ENCODE data around the gene HSD17B2.

The HSD17B2 gene

DNA sequence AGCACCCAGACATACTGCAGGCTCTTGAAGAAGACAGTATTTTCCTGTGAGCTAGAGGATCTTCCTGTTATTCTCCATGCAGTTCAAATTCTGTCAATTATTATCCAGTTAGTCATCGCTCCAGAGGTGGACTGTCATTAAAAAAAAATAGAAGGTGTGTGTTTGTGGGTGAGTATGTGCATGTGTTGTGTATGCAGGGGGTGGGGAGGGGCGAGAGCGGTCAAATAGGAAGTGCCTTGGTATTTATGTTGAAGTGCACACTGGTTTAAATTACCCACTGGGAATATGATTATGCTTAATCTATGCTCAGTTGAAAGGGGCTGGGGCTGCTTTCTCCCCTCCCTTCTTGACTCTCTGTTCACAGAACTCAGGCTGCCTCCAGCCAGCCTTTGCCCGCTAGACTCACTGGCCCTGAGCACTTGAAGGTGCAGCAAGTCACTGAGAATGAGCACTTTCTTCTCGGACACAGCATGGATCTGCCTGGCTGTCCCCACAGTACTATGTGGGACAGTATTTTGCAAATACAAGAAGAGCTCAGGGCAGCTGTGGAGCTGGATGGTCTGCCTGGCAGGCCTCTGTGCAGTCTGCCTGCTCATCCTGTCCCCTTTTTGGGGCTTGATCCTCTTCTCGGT is at the start of gene HSD17B2:
HSD17B2 (plus strand) TSS at position 273 of the 632 bp plus-strand sequence; CDS start at position 445, 172 bp downstream.
- TF ChIP-seq, protein P1, sequence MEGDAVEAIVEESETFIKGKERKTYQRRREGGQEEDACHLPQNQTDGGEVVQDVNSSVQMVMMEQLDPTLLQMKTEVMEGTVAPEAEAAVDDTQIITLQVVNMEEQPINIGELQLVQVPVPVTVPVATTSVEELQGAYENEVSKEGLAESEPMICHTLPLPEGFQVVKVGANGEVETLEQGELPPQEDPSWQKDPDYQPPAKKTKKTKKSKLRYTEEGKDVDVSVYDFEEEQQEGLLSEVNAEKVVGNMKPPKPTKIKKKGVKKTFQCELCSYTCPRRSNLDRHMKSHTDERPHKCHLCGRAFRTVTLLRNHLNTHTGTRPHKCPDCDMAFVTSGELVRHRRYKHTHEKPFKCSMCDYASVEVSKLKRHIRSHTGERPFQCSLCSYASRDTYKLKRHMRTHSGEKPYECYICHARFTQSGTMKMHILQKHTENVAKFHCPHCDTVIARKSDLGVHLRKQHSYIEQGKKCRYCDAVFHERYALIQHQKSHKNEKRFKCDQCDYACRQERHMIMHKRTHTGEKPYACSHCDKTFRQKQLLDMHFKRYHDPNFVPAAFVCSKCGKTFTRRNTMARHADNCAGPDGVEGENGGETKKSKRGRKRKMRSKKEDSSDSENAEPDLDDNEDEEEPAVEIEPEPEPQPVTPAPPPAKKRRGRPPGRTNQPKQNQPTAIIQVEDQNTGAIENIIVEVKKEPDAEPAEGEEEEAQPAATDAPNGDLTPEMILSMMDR (IDR thresholded peaks at IDR 0.05; ENCODE audit: extremely low read depth, insufficient read depth, missing control alignments): no peak
- no peak for DNase-seq (ENCODE audit: low spot score)

GRCh38 chr16:81987121-81987520 is 47.9 kb upstream of the HSD17B2 start:
- DNase-seq (ENCODE audit: low spot score): no peak
- TF ChIP-seq, protein P1 (IDR thresholded peaks at IDR 0.05; ENCODE audit: extremely low read depth, insufficient read depth, missing control alignments): no peak
- in situ Hi-C loops (cut with MboI; ENCODE audit: low pct_unique_long_range_greater_than_20kb, low sequenced_read_pairs, unreplicated experiment): no loop called here

More for the DNA sequence above, at the start of gene HSD17B2:
- in situ Hi-C loops (cut with MboI; ENCODE audit: low pct_unique_long_range_greater_than_20kb, low sequenced_read_pairs, unreplicated experiment): no loop called here

- in situ Hi-C loops (cut with MboI; ENCODE audit: low pct_unique_long_range_greater_than_20kb, low sequenced_read_pairs, unreplicated experiment): no loop called here
- DNase-seq (ENCODE audit: low spot score): no peak
- TF ChIP-seq, protein P1 (IDR thresholded peaks at IDR 0.05; ENCODE audit: extremely low read depth, insufficient read depth, missing control alignments): no peak
These were observed 47.3 kb upstream of the HSD17B2 start for GRCh38 chr16:81987706-81988105.

DNA sequence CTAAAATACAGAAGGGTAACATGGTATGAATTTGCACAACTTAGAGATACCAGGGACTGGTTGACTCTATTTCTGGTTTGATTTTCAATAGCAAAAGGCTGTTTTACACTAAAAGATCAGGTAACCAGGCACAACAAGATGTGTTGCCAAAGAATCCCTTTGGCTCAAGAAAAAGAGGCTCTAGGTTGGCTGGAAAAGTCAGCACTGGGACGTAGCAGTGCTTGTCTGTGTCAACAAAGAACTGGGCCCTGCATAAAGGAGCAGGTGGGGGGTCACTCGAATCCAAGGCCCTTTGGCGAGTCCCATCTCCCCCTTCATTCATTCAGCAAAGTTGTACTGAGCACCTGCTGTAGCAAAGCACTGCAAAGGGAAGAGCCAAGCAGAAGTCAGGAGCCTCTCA is 42.2 kb upstream of the HSD17B2 start:
- TF ChIP-seq, protein P1 (IDR thresholded peaks at IDR 0.05; ENCODE audit: extremely low read depth, insufficient read depth, missing control alignments): no peak
- DNase-seq (ENCODE audit: low spot score): no peak
- in situ Hi-C loops (cut with MboI; ENCODE audit: low pct_unique_long_range_greater_than_20kb, low sequenced_read_pairs, unreplicated experiment): no loop called here

GRCh38 chr16:81994485-81994884 is 40.6 kb upstream of the HSD17B2 start:
- in situ Hi-C loops (cut with MboI; ENCODE audit: low pct_unique_long_range_greater_than_20kb, low sequenced_read_pairs, unreplicated experiment): no loop called here
- TF ChIP-seq, protein P1 (IDR thresholded peaks at IDR 0.05; ENCODE audit: extremely low read depth, insufficient read depth, missing control alignments): peak; percentile 29
- DNase-seq (ENCODE audit: low spot score): no peak

- TF ChIP-seq, protein P1 (IDR thresholded peaks at IDR 0.05; ENCODE audit: extremely low read depth, insufficient read depth, missing control alignments): no peak
- DNase-seq (ENCODE audit: low spot score): no peak
- in situ Hi-C loops (cut with MboI; ENCODE audit: low pct_unique_long_range_greater_than_20kb, low sequenced_read_pairs, unreplicated experiment): no loop called here
These were observed 39.4 kb upstream of the HSD17B2 start for GRCh38 chr16:81995651-81996050.

Data from GM13977 (cell line).